ENCODE measurements around the gene C20orf202.

Gene C20orf202

DNA sequence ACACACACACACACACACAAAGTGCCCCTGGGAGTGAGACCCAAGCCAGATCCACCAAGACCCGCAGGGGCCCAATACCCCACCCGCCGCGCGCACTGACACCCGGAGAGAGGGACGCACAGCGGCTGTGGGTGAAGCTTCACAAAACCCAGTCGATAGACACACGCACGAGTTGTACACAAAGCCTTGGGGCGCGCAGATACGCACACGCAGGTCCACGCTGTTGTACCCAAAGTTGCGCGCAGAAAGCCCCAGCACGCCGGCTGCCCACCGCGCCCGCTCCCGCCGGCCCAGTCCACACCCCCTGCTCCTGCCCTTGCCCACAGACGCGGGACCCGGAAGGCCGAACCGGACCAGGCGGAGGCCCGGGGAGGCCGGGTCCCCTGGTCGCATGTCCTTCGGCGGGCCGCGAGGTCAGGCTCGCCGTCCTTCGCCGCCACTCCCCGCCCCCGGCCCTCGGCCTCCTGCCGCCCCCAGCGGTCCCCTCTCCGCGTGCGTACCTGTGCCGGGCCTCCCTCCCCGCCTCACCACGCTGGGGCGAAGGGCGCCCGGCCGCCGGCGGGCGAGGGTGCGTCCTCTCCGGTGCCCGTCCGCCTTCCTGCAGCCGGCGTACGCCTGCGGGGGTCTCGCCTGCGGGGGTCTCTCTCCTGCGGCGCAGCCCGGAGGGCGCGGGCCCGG is 18.5 kb upstream of the C20orf202 start, which contains the start of gene TMEM74B:
Gene TMEM74B (minus strand): TSS at position 344 of the 678 bp plus-strand sequence. CDS start 1,180 bp downstream, outside the sequence.
- peak; percentile 28 for DNase-seq (ENCODE audit: low spot score)

DNA sequence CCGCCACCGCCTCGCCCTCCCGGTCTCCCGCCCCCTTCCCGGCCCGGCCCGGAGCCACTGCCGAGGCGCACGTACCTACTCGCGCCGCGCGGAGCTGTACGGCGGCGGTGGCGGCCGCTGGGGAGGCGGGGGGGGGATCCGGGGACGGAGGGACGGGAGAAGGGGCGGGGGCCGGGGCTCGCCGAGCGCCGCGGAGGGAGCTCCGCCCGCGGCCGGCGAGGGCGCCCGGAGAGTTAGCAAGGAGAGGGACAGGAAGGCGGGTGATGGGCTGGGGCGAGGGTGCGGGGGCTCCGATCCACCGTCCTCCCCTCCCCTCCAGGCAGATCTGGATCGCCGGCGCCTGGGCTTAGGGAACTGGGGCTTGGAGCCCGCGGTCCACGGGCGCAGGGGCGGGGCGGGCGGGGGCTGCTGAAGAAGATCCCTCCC is 17.9 kb upstream of the C20orf202 start:
- peak; percentile 36 for DNase-seq (ENCODE audit: low spot score)

DNA sequence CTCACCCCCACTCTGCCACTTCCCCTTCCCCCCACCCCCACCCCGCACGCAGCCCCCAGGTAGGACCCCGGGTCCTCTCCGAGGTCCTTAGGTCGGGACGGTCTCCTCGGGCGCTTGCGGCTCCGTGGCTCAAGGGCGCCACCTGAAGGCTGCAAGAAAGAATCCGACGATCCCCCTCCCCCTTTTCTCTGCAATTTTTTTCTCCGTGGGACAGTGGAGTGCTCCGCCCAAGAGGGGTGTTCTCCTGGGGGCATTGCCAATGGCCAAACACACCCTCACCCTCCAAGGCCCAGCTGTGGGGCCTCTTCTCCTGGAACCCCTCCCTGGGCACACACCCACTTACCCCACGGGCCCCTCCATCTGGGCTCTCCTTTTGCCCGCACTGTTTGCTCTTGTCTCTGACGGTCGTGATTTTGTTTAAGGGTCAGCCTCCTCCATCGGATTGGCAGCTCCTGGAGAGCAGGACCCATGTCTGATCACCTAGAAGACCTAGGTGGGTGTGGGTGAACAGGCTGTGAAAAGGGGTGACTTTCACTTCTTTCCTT is 17.4 kb upstream of the C20orf202 start:
- peak; percentile 59 for DNase-seq (ENCODE audit: low spot score)

DNA sequence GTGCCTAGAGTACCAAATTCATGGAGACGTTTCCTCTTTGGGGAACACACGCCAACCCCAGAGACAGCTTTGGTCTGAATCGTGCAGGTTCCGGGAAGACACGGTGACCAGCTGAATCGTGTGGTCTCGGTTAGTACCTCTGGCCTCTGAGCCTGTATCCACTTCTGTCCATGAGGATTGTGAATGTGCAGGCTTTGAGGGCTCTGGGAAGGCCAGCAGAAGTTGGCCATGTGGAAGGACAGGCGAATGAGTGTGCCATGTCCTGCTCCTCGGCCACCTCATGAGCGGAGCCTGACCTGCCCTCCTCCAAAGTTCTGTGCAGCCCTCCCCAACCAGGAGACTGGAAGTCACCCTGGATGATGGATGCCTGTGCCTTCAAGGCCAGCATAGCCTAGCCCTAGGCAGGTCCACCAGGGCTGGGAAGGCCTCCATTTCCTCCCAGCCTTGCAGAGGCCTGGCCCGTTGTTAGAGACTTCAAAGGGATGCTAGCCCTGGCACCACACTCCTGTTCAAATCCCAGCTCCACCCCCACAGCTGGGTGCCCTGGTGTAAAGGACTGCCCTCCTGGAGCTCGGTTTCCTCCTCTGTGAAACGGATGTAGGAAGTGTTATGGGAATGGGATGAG is 16.8 kb upstream of the C20orf202 start:
- no peak for DNase-seq (ENCODE audit: low spot score)

DNA sequence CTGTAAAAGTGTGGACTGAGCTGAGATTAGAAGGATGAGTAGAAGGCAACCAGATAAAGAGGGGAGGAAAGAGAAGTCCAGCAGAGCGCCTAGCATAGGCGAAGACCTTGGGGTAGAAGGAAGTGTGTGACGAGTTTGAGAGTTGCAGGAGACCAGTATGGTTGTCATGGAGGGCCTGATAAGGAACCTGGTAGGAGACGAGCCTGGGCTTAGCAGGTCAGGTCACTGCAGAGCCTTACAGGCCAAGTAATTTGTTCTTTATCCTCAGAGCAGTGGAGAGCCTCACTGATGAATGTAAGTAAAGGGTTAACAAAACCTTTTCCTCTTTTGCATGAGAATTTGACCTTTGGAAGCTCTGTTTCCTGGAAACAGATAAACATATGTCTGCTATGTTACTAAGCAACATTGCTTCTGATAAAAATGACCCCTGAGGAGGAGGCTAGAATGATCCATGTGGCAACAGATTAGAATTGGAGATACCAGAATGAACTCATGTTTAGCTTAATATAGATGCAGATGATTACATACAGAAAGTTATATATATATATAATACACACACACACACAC is 15.6 kb upstream of the C20orf202 start:
- no peak for DNase-seq (ENCODE audit: low spot score)

DNA sequence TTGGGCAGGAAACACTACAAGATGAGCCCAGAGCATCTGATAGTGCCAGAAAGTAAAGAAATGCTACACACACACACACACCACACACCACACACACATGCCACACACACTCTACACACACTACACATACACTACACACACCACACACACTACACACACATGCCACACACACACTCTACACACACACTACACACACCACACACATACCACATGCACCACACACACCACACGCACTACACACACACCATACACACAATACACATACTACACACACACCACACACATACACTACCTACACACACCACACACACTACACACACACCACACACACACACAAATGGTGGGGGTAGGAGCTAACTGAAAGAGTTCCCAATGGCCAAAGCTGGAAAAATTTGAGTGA is 14.9 kb upstream of the C20orf202 start:
- DNase-seq (ENCODE audit: low spot score), result no peak

DNA sequence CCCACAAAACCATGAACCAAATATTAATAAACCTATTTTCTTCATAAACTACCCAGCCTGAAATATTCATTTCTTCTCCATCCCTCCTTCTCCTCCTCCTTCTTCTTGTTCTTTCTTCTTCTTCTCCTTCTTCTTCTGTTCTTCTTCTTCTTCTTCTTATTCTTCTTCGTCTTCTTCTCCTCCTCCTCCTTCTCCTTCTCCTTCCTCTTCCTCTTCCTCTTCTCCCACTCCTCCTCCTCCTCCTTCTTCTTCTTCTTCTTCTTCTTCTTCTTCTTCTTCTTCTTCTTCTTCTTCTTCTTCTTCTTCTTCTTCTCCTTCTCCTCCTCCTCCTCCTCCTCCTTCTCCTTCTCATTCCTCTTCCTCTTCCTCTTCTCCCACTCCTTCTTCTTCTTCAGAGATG is 13.4 kb upstream of the C20orf202 start:
- DNase-seq (ENCODE audit: low spot score), result no peak

DNA sequence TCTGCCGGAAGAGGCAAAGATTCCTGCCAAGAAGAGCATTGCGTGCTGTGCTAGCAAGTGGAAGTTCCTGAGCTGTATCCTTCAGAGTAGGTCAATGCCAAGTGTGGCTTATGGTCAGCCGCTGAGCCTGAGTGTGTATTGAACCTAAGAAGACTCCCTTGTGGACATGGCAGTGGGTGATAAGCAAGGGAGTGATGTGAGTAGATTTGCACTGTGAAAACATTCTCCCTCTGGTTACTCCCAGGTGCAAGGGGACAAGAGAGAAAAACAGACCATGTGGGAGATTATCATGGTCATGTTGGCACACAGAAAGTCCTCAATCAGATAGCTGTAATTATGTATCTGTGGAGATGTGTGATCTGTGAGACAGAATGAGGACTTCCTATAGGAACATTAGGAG is 12.4 kb upstream of the C20orf202 start:
- DNase-seq (ENCODE audit: low spot score), result no peak

DNA sequence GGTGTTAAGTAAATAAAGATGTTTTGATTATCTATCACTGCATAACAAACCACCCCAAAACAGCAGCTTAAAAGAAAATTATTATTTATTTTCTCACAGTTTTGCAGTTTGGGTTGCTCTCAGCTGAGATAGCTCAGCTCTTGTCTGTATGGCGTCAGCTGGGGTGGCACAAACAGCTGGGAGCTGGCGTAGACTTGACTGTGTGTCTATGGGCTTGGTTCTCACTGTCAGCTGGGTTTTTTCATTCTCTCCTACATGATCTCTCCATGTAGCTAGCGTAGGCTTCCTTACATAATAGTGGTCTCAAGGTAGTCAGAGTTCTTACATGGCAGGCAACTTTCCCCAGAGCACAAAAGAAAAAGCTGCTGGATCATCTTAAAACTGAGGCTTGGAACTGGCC is 12.0 kb upstream of the C20orf202 start:
- DNase-seq (ENCODE audit: low spot score), result no peak

DNA sequence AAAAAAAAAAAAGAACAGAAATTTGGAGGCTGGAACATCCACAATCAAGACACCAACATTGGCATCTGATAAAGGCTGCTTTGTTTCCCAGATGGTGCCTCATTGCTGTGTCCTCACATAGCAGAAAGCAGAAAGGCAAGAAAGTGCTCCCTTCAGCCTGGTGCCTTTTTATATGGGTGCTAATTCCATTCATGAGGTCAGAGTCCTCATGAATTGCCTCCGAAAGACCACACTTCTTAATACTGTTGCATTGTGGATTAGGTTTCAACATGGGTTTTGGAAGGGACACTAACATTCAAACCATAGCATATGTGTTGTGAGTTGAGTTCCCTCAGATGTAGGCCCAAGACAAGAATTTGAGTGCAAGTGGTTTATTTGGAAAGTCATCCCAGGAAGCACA is 8.0 kb upstream of the C20orf202 start:
- no peak for DNase-seq (ENCODE audit: low spot score)

DNA sequence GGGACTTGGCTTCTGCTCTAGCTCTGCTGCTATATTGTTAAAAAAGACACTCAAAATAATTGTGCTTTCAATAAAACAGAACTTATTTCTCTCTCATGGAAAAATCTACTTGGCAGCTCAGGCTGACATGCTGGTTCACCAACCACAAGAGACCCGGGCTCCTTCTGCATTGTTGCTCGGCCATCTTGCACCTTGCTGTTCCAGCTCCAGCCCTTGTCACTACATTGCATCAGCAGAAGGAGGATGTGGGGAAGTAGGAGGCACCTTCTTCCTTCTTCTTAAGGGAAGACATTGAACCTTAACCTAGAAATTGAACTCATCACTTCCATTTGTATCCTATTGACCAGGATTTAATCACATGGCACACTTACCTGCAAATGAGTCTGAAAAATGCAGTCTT is 6.6 kb upstream of the C20orf202 start:
- no peak for DNase-seq (ENCODE audit: low spot score)

DNA sequence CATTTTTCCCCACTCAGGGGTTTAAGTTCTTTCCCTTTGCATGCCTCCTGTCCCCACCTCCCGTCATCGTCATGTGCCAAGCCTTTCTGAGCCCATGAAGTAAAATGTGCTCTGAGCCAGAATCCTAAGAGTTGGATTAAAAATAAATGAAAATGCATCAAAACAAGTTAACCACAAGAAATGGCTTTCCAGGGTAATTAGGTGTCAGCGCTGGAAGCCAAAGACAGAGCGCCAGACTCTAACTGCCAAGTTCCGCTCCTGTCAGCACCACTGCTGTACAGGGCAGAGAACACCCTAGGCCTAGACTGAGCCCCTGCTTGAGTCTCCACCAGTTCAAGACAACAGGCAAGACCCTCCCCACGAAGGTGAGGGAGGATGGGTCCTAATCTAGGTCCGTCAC is 5.5 kb upstream of the C20orf202 start:
- DNase-seq (ENCODE audit: low spot score), result no peak

DNA sequence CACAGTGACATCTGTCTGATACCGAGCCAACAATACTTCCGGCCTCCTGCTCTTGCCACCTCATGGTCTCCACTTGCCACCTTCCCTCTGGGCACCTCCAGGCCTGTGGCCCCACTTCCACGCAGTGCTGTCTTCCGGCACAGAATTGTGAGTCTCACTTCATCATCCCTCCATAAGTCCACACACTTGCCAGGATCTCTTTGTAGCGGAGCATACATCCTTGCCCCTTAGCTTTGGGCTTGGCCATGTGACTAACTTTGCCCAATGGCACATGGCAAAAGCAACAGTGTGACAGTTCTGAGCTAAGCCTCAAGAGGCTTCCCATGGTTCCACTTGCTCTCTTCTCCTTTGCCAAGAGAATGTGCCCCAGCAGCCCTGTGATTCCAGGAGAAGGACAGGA is 4.5 kb upstream of the C20orf202 start:
- DNase-seq (ENCODE audit: low spot score), result no peak

DNA sequence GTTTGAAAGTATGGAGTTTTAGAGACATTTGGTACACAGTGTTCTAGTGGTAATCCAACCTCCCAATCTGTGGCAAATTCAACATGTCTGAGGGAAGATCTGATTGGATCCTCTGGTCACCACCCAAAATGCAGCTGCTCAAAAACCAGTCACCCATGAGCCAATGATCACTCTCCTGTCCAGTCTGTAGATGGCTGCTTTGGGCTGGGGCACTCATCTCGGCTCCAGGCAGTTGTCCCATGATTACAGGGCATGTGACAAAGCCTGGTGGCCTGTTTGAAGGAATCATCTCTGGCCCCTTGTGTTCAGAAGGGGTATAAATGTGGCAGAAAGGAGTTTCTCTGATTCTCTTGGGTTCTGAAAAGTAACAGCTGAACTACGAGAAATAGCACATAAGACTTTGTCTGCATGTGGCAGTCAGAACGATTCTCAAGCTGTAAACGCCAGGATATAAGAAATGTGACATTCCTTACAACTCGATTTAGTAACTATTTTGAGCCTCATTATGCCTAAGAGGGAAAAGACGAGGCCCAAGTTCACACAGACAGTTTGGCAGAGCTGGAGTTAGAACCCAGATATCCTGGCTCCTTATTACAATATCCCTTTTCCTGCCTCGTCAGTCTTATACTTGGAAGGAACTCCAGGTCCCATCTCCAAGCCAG is 3.9 kb upstream of the C20orf202 start:
- DNase-seq (ENCODE audit: low spot score), result no peak

DNA sequence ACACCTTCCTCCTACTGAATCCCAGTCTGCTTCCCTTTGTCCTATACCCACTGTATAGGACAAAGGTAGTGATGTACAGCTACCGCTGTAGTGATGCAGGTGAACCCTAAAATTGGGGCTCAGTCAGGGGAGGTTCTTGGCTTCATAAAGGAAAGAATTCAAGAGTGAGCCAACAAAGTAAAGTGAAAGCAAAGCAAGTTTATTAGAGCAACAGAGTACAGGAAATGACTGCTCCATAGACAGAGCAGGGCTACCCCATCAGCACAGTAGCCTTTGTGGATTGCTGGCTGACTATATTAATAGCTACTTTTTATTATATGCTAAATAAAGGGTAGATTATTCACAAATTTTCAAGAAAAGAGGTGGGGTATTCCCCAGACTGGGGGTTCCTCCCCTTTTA is 3.3 kb upstream of the C20orf202 start:
- DNase-seq (ENCODE audit: low spot score), result no peak

DNA sequence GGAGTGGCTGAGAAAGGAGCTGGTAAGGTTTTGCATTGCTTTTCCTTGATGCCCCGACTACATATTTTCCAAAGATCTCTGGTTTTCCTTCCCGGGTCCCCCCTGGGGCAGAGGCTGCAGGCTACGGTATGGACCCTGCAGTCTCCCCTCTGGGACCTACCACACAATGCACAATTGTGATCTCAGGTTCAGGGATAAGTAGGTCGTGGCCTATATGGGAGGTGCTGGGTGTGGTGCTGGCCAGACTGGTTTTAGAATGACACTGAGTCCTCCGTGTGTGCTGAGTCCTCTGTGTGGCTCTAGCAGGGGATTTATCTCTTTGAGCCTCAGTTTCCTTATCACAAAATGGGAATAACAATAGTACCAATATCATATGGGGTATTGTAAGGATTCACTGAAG is 376 bp downstream of the C20orf202 start:
- no peak for DNase-seq (ENCODE audit: low spot score)

DNA sequence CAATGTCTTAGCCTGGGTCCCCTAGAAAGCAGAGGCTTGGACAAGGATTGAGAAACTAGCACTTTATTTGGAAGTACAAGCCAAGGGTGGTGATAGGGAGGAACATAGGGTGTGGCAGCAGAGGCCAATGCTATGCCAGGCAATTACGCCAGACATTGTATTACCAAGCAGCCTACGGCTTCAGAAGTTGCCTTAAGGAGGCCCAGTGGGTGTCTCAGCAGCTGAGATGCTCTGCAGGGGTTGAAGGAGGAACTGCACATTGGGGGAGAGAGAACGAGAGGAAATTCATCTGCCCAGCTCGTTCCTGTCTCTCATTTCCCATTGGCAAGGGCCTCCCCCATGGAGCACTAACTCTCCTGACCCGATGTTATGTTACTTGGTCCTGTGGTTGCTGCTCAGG is 859 bp downstream of the C20orf202 start:
- DNase-seq (ENCODE audit: low spot score), result no peak

DNA sequence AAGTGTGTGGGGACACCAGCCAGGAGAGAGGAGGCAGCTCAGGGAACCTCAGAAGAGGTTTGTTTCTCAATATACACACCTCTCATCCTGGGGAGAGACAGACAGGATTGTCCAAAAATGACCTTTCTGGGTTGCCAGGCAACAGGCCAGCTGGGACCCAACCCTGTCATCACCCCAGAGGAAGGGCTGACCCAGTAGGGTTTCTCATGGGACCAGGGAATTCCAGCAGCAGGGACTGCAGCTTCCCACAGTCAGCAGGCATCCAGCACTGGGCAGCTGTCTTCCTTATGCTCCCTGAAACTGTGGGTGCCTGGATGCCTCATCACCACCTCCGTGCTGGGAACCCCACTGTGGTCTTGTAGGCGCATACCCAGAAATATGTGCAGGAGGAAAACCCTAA is 1.3 kb downstream of the C20orf202 start:
- DNase-seq (ENCODE audit: low spot score), result no peak

DNA sequence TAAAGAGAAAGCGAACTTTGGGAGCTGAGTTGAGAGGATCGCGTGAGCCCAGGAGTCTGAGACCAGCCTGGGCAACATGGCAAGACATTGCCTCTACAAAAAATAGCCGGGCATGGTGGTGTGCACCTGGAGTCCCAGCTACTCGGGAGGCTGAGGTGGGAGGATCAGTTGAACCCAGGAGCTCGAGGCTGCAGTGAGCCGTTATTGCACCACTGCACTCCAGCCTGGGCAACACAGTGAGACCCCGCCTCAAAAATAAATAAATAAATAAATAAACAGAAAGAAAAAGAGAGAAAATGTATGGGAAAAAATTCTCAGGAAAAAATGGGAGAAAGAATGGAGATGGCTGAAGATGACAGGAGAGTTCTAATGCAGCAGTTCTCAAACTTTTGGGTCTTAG is 2.5 kb downstream of the C20orf202 start:
- DNase-seq (ENCODE audit: low spot score), result no peak

DNA sequence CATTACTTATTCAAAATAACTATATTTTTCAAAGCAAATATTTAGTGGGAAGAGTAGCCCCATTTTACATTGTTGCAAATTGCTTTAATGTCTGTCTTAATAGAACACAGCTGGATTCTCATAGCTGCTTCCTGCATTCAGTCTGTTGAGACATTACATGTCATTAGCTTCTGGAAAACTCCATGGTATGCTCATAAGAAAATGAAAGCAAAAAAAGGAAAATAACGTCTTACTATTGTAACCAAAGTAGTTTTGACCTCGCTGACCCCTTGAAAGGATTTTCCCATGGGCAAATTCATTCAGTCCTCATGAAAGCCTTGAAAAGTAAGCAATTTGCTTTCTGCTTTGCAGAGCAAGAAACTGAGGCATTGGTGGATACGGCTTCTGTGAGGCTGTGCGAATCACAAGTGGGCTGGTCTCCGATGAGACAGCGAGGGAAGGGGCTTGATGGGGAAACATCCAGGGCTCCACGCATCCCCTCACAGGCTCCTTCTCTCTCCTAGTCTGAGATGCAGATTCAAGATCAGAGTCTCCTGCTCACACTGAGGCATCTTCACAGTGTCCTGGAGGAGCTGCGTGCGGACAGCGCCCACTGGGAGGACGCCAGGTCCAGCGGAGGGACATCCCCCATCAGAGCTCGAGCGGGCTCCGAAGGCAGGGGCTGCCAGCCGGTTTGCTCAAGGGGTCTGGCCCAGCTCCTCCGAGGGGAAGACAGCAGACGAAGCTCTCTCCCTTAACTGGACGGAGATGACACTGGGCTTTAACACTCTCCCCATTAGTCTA is 3.3 kb downstream of the C20orf202 start:
- no peak for DNase-seq (ENCODE audit: low spot score)

DNA sequence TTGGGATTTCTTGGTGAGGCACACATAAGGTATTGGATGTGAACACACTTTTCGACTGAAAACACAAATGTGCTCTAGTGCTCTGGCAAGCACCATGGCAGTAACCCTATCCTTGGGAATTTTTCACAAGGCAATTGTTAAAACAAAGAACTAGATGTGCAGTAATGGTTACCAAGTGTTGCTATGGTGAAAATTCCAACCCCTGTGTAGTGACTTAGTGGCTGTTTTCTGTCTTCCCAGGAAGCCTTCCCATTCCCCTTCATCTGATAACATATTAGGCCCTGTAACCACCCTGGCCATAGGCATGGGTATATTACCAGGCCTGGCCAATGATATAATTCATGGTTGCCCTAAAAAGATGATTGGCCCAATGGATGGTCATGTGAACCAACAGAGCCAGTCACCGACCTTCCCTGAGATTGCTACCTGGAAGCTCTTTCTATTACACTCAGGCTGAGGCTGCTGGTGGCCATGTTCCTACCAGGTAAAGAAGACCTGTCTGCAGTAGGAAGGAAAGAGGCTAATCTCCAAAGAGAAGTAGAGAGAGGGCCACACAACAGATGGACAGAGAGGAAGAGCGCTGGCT is 4.1 kb downstream of the C20orf202 start:
- DNase-seq (ENCODE audit: low spot score), result no peak

Measured in GM03348 (cell line).